K562 (cell line): ENCODE measurements around the gene PITHD1. TPM values are rescaled to one million over a fixed set of nuclear protein-coding genes. Genes with fewer than 3 reads are reported as not detected.
A peak's percentile ranks its signal among the peaks of the same experiment; 100 is the strongest.
"Not testable (repeated sequence)": the region's sequence is repeated elsewhere in the genome, so short reads cannot be mapped to it uniquely, and the experiment has no call there.

Experiments
- ATAC-seq: fragments of 200-7000 bp; cut with Tn5 transposase; 3 replicates; pipeline ENCODE4 v1.9.1; 2020; ENCODE audit warnings: moderate library complexity
- BruUV-seq: library from RNA; stranded (reverse); fragments of 400-500 nt; replicated peaks from 2 replicates; lab custom pipeline; 2021; lab: Mats Ljungman, UMichigan
- CTCF ChIA-PET: fragments of 300-600 bp; formaldehyde crosslinking; extraction: SDS; loops from one replicate; lab custom pipeline; 2021; ENCODE audit warnings: low intra/inter-chr PET ratio; lab: Yijun Ruan, JAX
- POLR2A ChIA-PET: fragments of 300-600, 350-650 bp; sonication (Branson Sonifier 250); formaldehyde crosslinking; extraction: SDS; loops from one replicate; lab custom pipeline; 2021; ENCODE audit warnings: antibody characterized with exemption, inconsistent platforms; lab: Yijun Ruan, JAX
- DNase-seq, 4 experiments: peaks; one replicate each; pipeline versions ENCODE4 v3.0.0 to v3.0.0-alpha.2; 2011 to 2018; ENCODE audit warnings: low spot score in 3 of 4, mixed read lengths in 3 of 4; ENCODE audit errors: extremely low read depth in 1 of 4
- FAIRE-seq: peaks from 2 replicates; lab custom pipeline; 2011; peaks lifted over from hg19 to GRCh38; lab: Jason Lieb, UNC
- H2AFZ ChIP-seq: 2 replicates; pipeline ENCODE4 v1.6.0; 2011; ENCODE audit warnings: low read depth, low read length, control low read depth, inconsistent platforms
- H3K27ac ChIP-seq: fragments of 200-600 bp; 3 replicates; pipeline ENCODE4 v1.8.0; 2011; ENCODE audit warnings: low read depth, mild to moderate bottlenecking, control low read depth, inconsistent platforms, low read length, moderate library complexity, mixed read lengths; ENCODE audit errors: extremely low read depth
- H3K27me3 ChIP-seq, 2 experiments: fragments of 300-600 bp in 1 of 2; 2 replicates in 1 of 2; 3 replicates in 1 of 2; pipeline versions ENCODE4 v1.6.0 to v1.8.0; 2011; ENCODE audit warnings: inconsistent platforms in 2 of 2, low read length in 2 of 2, mild to moderate bottlenecking in 1 of 2, mixed read lengths in 1 of 2, moderate library complexity in 1 of 2; ENCODE audit not compliant: control insufficient read depth in 2 of 2, insufficient read depth in 2 of 2
- H3K36me3 ChIP-seq: fragments of 300-600 bp; 3 replicates; pipeline ENCODE4 v1.8.0; 2011; ENCODE audit warnings: mild to moderate bottlenecking, low read length, inconsistent platforms; ENCODE audit not compliant: control insufficient read depth, insufficient read depth
- H3K4me1 ChIP-seq, 2 experiments: fragments of 200-600 bp in 1 of 2; replicated peaks in 1 of 2; 2 replicates in 1 of 2; 3 replicates in 1 of 2; pipeline versions ENCODE4 v1.5.1 to v1.8.0; 2011; ENCODE audit warnings: inconsistent platforms in 2 of 2, low read length in 2 of 2, mild to moderate bottlenecking in 1 of 2, mixed read lengths in 1 of 2, moderate library complexity in 1 of 2; ENCODE audit not compliant: control insufficient read depth in 2 of 2, insufficient read depth in 2 of 2
- H3K4me2 ChIP-seq: 2 replicates; pipeline ENCODE4 v1.6.1; 2011; ENCODE audit warnings: low read length, control low read depth, inconsistent platforms, mixed read lengths; ENCODE audit not compliant: insufficient read depth
- H3K4me3 ChIP-seq: fragments of 200-600 bp; sonication (generic), shearing (Covaris generic); 2 replicates; pipeline ENCODE4 v1.5.1; 2016; ENCODE audit warnings: control low read depth, inconsistent platforms
- H3K79me2 ChIP-seq: fragments of 200-600 bp; 3 replicates; pipeline ENCODE4 v1.8.0; 2011; ENCODE audit warnings: low read length, inconsistent platforms; ENCODE audit not compliant: control insufficient read depth, insufficient read depth
- H3K9ac ChIP-seq, 2 experiments: 2 replicates each; pipeline versions ENCODE4 v1.6.0 to v1.6.1; 2011; ENCODE audit warnings: low read depth in 2 of 2, low read length in 2 of 2, control low read depth in 1 of 2, inconsistent platforms in 1 of 2, mild to moderate bottlenecking in 1 of 2, mixed read lengths in 1 of 2; ENCODE audit not compliant: insufficient read depth in 1 of 2
- H3K9me1 ChIP-seq: one replicate; pipeline ENCODE4 v1.6.0; 2011; ENCODE audit warnings: inconsistent platforms, mild to moderate bottlenecking, low read length, moderate library complexity; ENCODE audit not compliant: control insufficient read depth, insufficient read depth
- H3K9me3 ChIP-seq: replicated peaks from 2 replicates; pipeline ENCODE4 v1.5.1; 2011; ENCODE audit warnings: low read depth, low read length, inconsistent platforms; ENCODE audit not compliant: control insufficient read depth, insufficient read depth
- H4K20me1 ChIP-seq: replicated peaks from 2 replicates; pipeline ENCODE4 v1.6.1; 2011; ENCODE audit warnings: low read length, inconsistent platforms, mixed read lengths; ENCODE audit not compliant: control insufficient read depth, insufficient read depth
- BCLAF1 ChIP-seq, 2 experiments: fragments of 450-650 bp in 1 of 2; IDR thresholded peaks; 2 replicates each; pipeline ENCODE4 v1.6.1; 2011 to 2017; ENCODE audit warnings: low read depth in 2 of 2, antibody characterized with exemption in 1 of 2, borderline replicate concordance in 1 of 2, low read length in 1 of 2, mild to moderate bottlenecking in 1 of 2, mixed read lengths in 1 of 2; ENCODE audit not compliant: control insufficient read depth in 1 of 2
- MAFF ChIP-seq: IDR thresholded peaks from 2 replicates; pipeline ENCODE4 v1.6.1; 2012; ENCODE audit warnings: low read length, improper control_type of control experiment
- MTF1 ChIP-seq: fragments of 250-450 bp; sonication (Bioruptor Pico); IDR thresholded peaks from 2 replicates; pipeline ENCODE4 v1.9.0; 2021; ENCODE audit warnings: moderate library complexity, mild to moderate bottlenecking, inconsistent platforms, borderline replicate concordance
- NFIX ChIP-seq: fragments of 250-450 bp; sonication (Bioruptor Pico); IDR thresholded peaks from 2 replicates; pipeline ENCODE4 v1.4.0; 2020; ENCODE audit warnings: low read depth, mild to moderate bottlenecking, moderate library complexity
- PPARD ChIP-seq: fragments of 250-450 bp; sonication (Bioruptor Pico); IDR thresholded peaks from 2 replicates; pipeline ENCODE4 v1.8.0; 2022; ENCODE audit warnings: inconsistent platforms, mild to moderate bottlenecking, moderate library complexity
- TARDBP ChIP-seq: fragments of 450-650 bp; IDR thresholded peaks from 2 replicates; pipeline ENCODE4 v1.6.1; 2016
- ZBTB11 ChIP-seq, 3 experiments: fragments of 200-800 bp in 1 of 3; fragments of 250-450 bp in 1 of 3; fragments of 450-650 bp in 1 of 3; sonication (Bioruptor Pico) in 1 of 3; sonication (Bioruptor generic) in 1 of 3; formaldehyde crosslinking in 1 of 3; IDR thresholded peaks; 2 replicates each; pipeline versions ENCODE4 v1.6.1 to v1.8.0; 2016 to 2022; ENCODE audit warnings: mild to moderate bottlenecking in 2 of 3, missing genetic modification characterization in 2 of 3, missing compliant biosample characterization in 1 of 3, moderate library complexity in 1 of 3
- ZNF274 ChIP-seq: IDR thresholded peaks from 2 replicates; pipeline ENCODE4 v1.6.1; 2011; ENCODE audit warnings: low read depth, mild to moderate bottlenecking, low read length, moderate library complexity, borderline replicate concordance
- ZNF444 ChIP-seq: fragments of 250-450 bp; sonication (Bioruptor Pico); IDR thresholded peaks from 2 replicates; pipeline ENCODE4 v1.4.0; 2020; ENCODE audit warnings: mild to moderate bottlenecking, moderate library complexity
- ZNF449 ChIP-seq: fragments of 250-450 bp; sonication (Bioruptor Pico); IDR thresholded peaks from 2 replicates; pipeline ENCODE4 v1.8.0; 2022; ENCODE audit warnings: moderate library complexity, mild to moderate bottlenecking, inconsistent platforms
- ZNF584 ChIP-seq: fragments of 200-800 bp; sonication (Bioruptor generic); IDR thresholded peaks from 2 replicates; pipeline ENCODE4 v1.6.1; 2016; ENCODE audit warnings: low read depth, mild to moderate bottlenecking, missing genetic modification characterization, missing compliant biosample characterization
- ZNF79 ChIP-seq: fragments of 250-450 bp; sonication (Bioruptor Pico); IDR thresholded peaks from 2 replicates; pipeline ENCODE4 v1.4.0; 2020; ENCODE audit warnings: low read depth, mild to moderate bottlenecking, moderate library complexity
- WGBS: fragments of 100-300 bp; shearing (Covaris generic); methylation state at CpG from one replicate; pipeline ENCODE4 v1.1.6; 2016; ENCODE audit warnings: low coverage, mixed read lengths; ENCODE audit not compliant: insufficient coverage; ENCODE audit errors: missing lambda C conversion rate; 5-methylcytosine and 5-hydroxymethylcytosine counted together
- in situ Hi-C: fragments of 300-500 bp; cut with MboI; formaldehyde crosslinking; loops from 4 replicates; pipeline ENCODE4 v1.15.0; 2018; ENCODE audit warnings: inconsistent platforms, mixed read lengths
- intact Hi-C: fragments of 100-400 bp; cut with micrococcal nuclease; formaldehyde crosslinking; loops from 2 replicates; pipeline ENCODE4 v1.14.2; 2022
- polyA plus RNA-seq, 8 experiments: library from polyadenylated mRNA; depleted of rRNA in 4 of 8; stranded (reverse) in 5 of 8; unstranded in 3 of 8; fragments of >200 nt; fragmentation: Nextera tagmentation in 2 of 8; fragmentation: Illumina TruSeq in 1 of 8; extraction: Ambion mirVana in 2 of 8; extraction: Trizol in 1 of 8; gene quantifications; 2 replicates each; pipeline versions ENCODE4 v1.2.1 to v1.2.3, GENCODE V29; 2011 to 2014; ENCODE audit warnings: inconsistent platforms in 1 of 8, missing spikeins in 1 of 8
- total RNA-seq, 7 experiments: library from RNA; depleted of rRNA in 6 of 7; stranded (reverse); fragments of >200 nt in 6 of 7; fragmentation: Illumina TruSeq in 2 of 7; extraction: Trizol in 2 of 7; gene quantifications; 2 replicates each; pipeline versions ENCODE4 v1.2.1 to v1.2.3, GENCODE V29; 2011 to 2021; ENCODE audit warnings: low replicate concordance in 1 of 7

Gene PITHD1
- total and polyA plus RNA-seq, 9 of the 15 experiments (the other 6 are each of a cell fraction or from before 2014, with no cell fraction given), result 46.5 to 175 (median 149) TPM

GRCh38 chr1:23779826-23780371 is 1.7 kb downstream of the PITHD1 start (continued):
- TF ChIP-seq ZNF444 (no peak), BCLAF1 (IDR thresholded peaks at IDR 0.05; ENCODE audit: borderline replicate concordance in 1 of 2, control insufficient read depth in 1 of 2, low read depth in 2 of 2, low read length in 1 of 2) (no peak), TARDBP (no peak), MAFF (peak; percentile 98), ZNF584 (CRISPR knock-in tag) (no peak), ZNF274 (no peak), ZNF79 (no peak)

- WGBS, result 93% methylated on average over 11 of the region's 11 CpGs
- BruUV-seq, result not testable (repeated sequence)
- POLR2A ChIA-PET, result interaction anchor here (7.8 kb wide), 1 partner anchor 9 kb away, joined by 197 read pairs; the partner anchor contains the start of gene LYPLA2
- 0 out of 2 replicates have a peak, but pooled peaks have one; percentile 60 for TF ChIP-seq PPARD (CRISPR knock-in tag)
- TF ChIP-seq ZBTB11 (CRISPR knock-in tag; IDR thresholded peaks at IDR 0.05), result peak in 1 of 3 experiments; percentile 65; a peak in 1 of 6 replicates
- TF ChIP-seq ZNF449 (CRISPR knock-in tag), result peak; percentile 84
- TF ChIP-seq MTF1, result peak; percentile 91; the same call in 1 of the 2 replicates
- peak; percentile 65; the same call in 1 of the 2 replicates for TF ChIP-seq NFIX
Measured at GRCh38 chr1:23783141-23783540, 4.9 kb downstream of the PITHD1 start.

More at GRCh38 chr1:23783141-23783540, 4.9 kb downstream of the PITHD1 start:
- H4K20me1 ChIP-seq, FAIRE-seq, H3K9me1 ChIP-seq, H3K4me3 ChIP-seq, in situ Hi-C loops, ATAC-seq, H3K9me3 ChIP-seq, DNase-seq, CTCF ChIA-PET, H3K9ac ChIP-seq, H2AFZ ChIP-seq, H3K4me2 ChIP-seq, H3K27me3 ChIP-seq, intact Hi-C loops, H3K27ac ChIP-seq: not testable (repeated sequence)
- Histone ChIP-seq H3K79me2 (peaks cover 64% of the 10 kb centered on the region), H3K4me1 (peaks cover 0 to 12% of the 10 kb centered on the region in 2 experiments; a peak in 2 of 5 replicates), H3K36me3 (peaks cover 81% of the 10 kb centered on the region)
